Lung (tissue), 12 donors: ENCODE results near the gene MYO5B. TPM values are rescaled to one million over a fixed set of nuclear protein-coding genes. Genes with fewer than 3 reads are reported as not detected.

Experiments used
- ATAC-seq: fragments of 200-7000 bp; cut with Tn5 transposase; one replicate; pipeline ENCODE4 v1.9.1; 2020; ENCODE audit warnings: moderate number of reproducible peaks; ENCODE audit not compliant: insufficient read depth, low FRiP score
- DNase-seq, 3 donors: peaks; one replicate each; pipeline ENCODE4 v3.0.0-alpha.2; 2013 to 2017
- H3K27ac ChIP-seq, 2 donors: one replicate each; pipeline ENCODE4 v1.5.1; 2013; ENCODE audit warnings: mild to moderate bottlenecking in 2 of 2, moderate library complexity in 2 of 2, control low read depth in 1 of 2, inconsistent platforms in 1 of 2, low read depth in 1 of 2, low read length in 1 of 2
- H3K27me3 ChIP-seq, 3 donors: one replicate each; pipeline ENCODE4 v1.5.1; 2013; ENCODE audit warnings: low read length in 2 of 3; ENCODE audit not compliant: control insufficient read depth in 3 of 3, insufficient read depth in 3 of 3
- H3K36me3 ChIP-seq, 4 donors: one replicate each; pipeline ENCODE4 v1.5.1; 2013; ENCODE audit warnings: low read length in 4 of 4, mild to moderate bottlenecking in 1 of 4, moderate library complexity in 1 of 4; ENCODE audit not compliant: control insufficient read depth in 4 of 4, insufficient read depth in 4 of 4
- H3K4me1 ChIP-seq, 5 donors: one replicate each; pipeline ENCODE4 v1.5.1; 2013; ENCODE audit warnings: low read length in 5 of 5, mild to moderate bottlenecking in 2 of 5, moderate library complexity in 1 of 5; ENCODE audit not compliant: control insufficient read depth in 5 of 5, insufficient read depth in 5 of 5
- H3K4me3 ChIP-seq: one replicate; pipeline ENCODE4 v1.5.1; 2013; ENCODE audit warnings: mild to moderate bottlenecking, control low read depth, moderate library complexity
- H3K9ac ChIP-seq, 2 donors: one replicate each; pipeline ENCODE4 v1.5.1; 2013; ENCODE audit warnings: low read length in 2 of 2, control low read depth in 1 of 2; ENCODE audit not compliant: insufficient read depth in 1 of 2
- H3K9me3 ChIP-seq, 4 donors: one replicate each; pipeline ENCODE4 v1.5.1; 2013; ENCODE audit warnings: low read length in 3 of 4, mild to moderate bottlenecking in 1 of 4, moderate library complexity in 1 of 4; ENCODE audit not compliant: control insufficient read depth in 4 of 4, insufficient read depth in 3 of 4
- CTCF ChIP-seq: IDR thresholded peaks from 2 replicates; pipeline ENCODE4 v1.5.1; 2012; ENCODE audit warnings: mild to moderate bottlenecking; ENCODE audit errors: control extremely low read depth, extremely low read depth
- WGBS, 2 donors: extraction: QIAGEN DNeasy Blood & Tissue Kit; methylation state at CpG; one replicate each; pipeline ENCODE4 v1.1.7; 2013; 5-methylcytosine and 5-hydroxymethylcytosine counted together
- polyA plus RNA-seq, 2 donors: library from polyadenylated mRNA; stranded (reverse); fragments of 200-250 nt; gene quantifications; one replicate each; pipeline ENCODE4 v1.2.1, GENCODE V29; 2013
- total RNA-seq, 2 donors: library from RNA; depleted of rRNA in 1 of 2; stranded (reverse); fragments of >200 nt in 1 of 2; gene quantifications; one replicate each; pipeline ENCODE4 v1.2.1, GENCODE V29; 2014 to 2021
- donor health status: control.
- donor health status: control.
- donor health status: Bipolar disorder and iron deficiency.
- donor health status: healthy.
- donor health status: DM: yes; HTN: yes; CAD: no.

MYO5B gene
- total and polyA plus RNA-seq, 4 donors, result 9.7 to 25.6 (median 19.7) TPM

- TF ChIP-seq CTCF, result no peak
- ATAC-seq (no peak), DNase-seq (no peak)
- Histone ChIP-seq H3K4me3 (no peak overlapping the region), H3K27ac (no peak overlapping the region), H3K9ac (no peak overlapping the region), H3K9me3 (no peaks in the 10 kb centered on the region), H3K27me3 (no peaks in the 10 kb centered on the region), H3K36me3 (peaks cover 0 to 2% (median 0%) of the 10 kb centered on the region in 4 donors), H3K4me1 (no peaks in the 10 kb centered on the region)
- WGBS, 2 donors, result 47% methylated on average over 10 of the region's 10 CpGs
Observed at GRCh38 chr18:49886891-49887764, 307.8 kb downstream of the MYO5B start.

GRCh38 chr18:49884959-49885358 lies 310.0 kb downstream of the MYO5B start:
- WGBS, 2 donors, result 66 to 82% methylated on average over 2 of the region's 2 CpGs
- TF ChIP-seq CTCF, result no peak
- Histone ChIP-seq H3K4me3 (no peak overlapping the region), H3K4me1 (no peaks in the 10 kb centered on the region), H3K36me3 (peaks cover 0 to 2% (median 0%) of the 10 kb centered on the region in 4 donors), H3K27me3 (no peaks in the 10 kb centered on the region), H3K9ac (no peak overlapping the region), H3K9me3 (no peaks in the 10 kb centered on the region), H3K27ac (no peak overlapping the region)
- ATAC-seq (no peak), DNase-seq (no peak)

GRCh38 chr18:49884465-49884864 lies 310.5 kb downstream of the MYO5B start:
- Histone ChIP-seq H3K9me3 (no peaks in the 10 kb centered on the region), H3K9ac (no peak overlapping the region), H3K27ac (no peak overlapping the region), H3K4me1 (no peaks in the 10 kb centered on the region), H3K4me3 (no peak overlapping the region), H3K36me3 (peaks cover 0 to 2% (median 0%) of the 10 kb centered on the region in 4 donors), H3K27me3 (no peaks in the 10 kb centered on the region)
- no peak for DNase-seq
- TF ChIP-seq CTCF, result no peak
- WGBS, 2 donors, result 87 to 88% methylated on average over 4 of the region's 4 CpGs
- no peak for ATAC-seq
